Left lung (tissue), 10 donors: ENCODE results near the gene CACNA1D. TPM values are rescaled to one million over a fixed set of nuclear protein-coding genes. Genes with fewer than 3 reads are reported as not detected.

Experiments
- ATAC-seq: fragments of 200-7000 bp; cut with Tn5 transposase; one replicate; pipeline ENCODE4 v1.9.1; 2020; ENCODE audit warnings: moderate library complexity
- DNase-seq, 4 donors: peaks; one replicate each; pipeline ENCODE4 v3.0.0-alpha.2; 2013 to 2020
- H3K27ac ChIP-seq, 2 donors: fragments of 200-600 bp; sonication (generic) in 1 of 2; one replicate each; pipeline versions ENCODE4 v1.5.0 to v1.8.0; 2020 to 2021
- H3K27me3 ChIP-seq, 2 donors: fragments of 200-600 bp; sonication (generic) in 1 of 2; one replicate each; pipeline versions ENCODE4 v1.5.0 to v1.8.0; 2020 to 2021
- H3K36me3 ChIP-seq, 2 donors: fragments of 200-600 bp; sonication (generic) in 1 of 2; one replicate each; pipeline versions ENCODE4 v1.5.0 to v1.8.0; 2020 to 2021
- H3K4me1 ChIP-seq, 2 donors: fragments of 200-600 bp; one replicate each; pipeline ENCODE4 v1.8.0; 2021
- H3K4me3 ChIP-seq, 2 donors: fragments of 200-600 bp; sonication (generic) in 1 of 2; one replicate each; pipeline versions ENCODE4 v1.5.0 to v1.8.0; 2020 to 2021; ENCODE audit warnings: mild to moderate bottlenecking in 1 of 2
- H3K9me3 ChIP-seq, 2 donors: fragments of 200-600 bp; sonication (generic) in 1 of 2; one replicate each; pipeline versions ENCODE4 v1.5.0 to v1.8.0; 2020 to 2021
- intact Hi-C, 2 donors: fragments of 100-400 bp; cut with DNase I; formaldehyde crosslinking; loops; one replicate each; pipeline versions ENCODE4 v1.11.2 to v1.14.2; 2022
- polyA plus RNA-seq, 6 donors: library from polyadenylated mRNA; unstranded; fragments of 120-200 nt; gene quantifications; one replicate each; pipeline ENCODE4 v1.2.1, GENCODE V29; 2013; ENCODE audit not compliant: insufficient read length in 6 of 6
- total RNA-seq, 2 donors: library from RNA; stranded (reverse); fragmentation: NEBNext Ultra II Directional; extraction: Animal tissue kit (Norgen Biotek cat#: 25700); gene quantifications; one replicate each; pipeline ENCODE4 v1.2.1, GENCODE V29; 2021
- TF ChIP-seq, protein P1 (sequence below), 2 donors: fragments of 200-600 bp; sonication (generic) in 1 of 2; IDR thresholded peaks; one replicate each; pipeline versions ENCODE4 v1.5.0 to v1.8.0; 2021; ENCODE audit warnings: antibody characterized with exemption in 2 of 2
- donor health status: DM: no; HTN: yes; CAD: no.
- donor health status: DM: no; HTN: no; CAD: no.

CACNA1D gene
- total and polyA plus RNA-seq, 8 donors: 32.6 to 78.2 (median 56.2) TPM

DNA sequence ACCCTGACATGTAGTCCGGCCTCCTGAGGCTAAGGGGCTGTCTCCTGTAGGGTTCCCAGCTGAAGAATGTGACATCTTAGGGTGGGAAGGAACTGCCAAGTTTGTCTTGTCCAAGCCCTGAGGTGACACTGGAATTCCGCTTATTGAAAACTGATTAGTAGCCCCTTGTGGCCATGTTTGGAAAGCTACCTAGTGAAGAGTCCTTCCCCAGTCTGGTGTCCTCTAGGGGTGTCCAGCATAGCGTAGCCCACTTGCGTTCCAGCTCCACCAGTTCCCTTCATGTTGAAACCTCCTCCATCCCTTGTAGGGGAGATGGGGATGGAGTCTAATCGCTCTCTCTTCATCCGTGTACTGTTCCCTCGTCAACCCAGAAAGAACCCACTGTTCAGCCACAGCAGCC, 272.3 kb downstream of the CACNA1D start:
- H3K27ac ChIP-seq: no peak overlapping the region
- ATAC-seq (no peak), DNase-seq (no peak)
- no peaks in the 10 kb centered on the region for H3K4me1 ChIP-seq
- H3K27me3 ChIP-seq: no peaks in the 10 kb centered on the region
- no peaks in the 10 kb centered on the region for H3K36me3 ChIP-seq
- TF ChIP-seq, protein P1, sequence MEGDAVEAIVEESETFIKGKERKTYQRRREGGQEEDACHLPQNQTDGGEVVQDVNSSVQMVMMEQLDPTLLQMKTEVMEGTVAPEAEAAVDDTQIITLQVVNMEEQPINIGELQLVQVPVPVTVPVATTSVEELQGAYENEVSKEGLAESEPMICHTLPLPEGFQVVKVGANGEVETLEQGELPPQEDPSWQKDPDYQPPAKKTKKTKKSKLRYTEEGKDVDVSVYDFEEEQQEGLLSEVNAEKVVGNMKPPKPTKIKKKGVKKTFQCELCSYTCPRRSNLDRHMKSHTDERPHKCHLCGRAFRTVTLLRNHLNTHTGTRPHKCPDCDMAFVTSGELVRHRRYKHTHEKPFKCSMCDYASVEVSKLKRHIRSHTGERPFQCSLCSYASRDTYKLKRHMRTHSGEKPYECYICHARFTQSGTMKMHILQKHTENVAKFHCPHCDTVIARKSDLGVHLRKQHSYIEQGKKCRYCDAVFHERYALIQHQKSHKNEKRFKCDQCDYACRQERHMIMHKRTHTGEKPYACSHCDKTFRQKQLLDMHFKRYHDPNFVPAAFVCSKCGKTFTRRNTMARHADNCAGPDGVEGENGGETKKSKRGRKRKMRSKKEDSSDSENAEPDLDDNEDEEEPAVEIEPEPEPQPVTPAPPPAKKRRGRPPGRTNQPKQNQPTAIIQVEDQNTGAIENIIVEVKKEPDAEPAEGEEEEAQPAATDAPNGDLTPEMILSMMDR (IDR thresholded peaks at IDR 0.05): no peak
- H3K4me3 ChIP-seq: no peak overlapping the region
- intact Hi-C loops: no loop called here
- H3K9me3 ChIP-seq: no peaks in the 10 kb centered on the region

DNA sequence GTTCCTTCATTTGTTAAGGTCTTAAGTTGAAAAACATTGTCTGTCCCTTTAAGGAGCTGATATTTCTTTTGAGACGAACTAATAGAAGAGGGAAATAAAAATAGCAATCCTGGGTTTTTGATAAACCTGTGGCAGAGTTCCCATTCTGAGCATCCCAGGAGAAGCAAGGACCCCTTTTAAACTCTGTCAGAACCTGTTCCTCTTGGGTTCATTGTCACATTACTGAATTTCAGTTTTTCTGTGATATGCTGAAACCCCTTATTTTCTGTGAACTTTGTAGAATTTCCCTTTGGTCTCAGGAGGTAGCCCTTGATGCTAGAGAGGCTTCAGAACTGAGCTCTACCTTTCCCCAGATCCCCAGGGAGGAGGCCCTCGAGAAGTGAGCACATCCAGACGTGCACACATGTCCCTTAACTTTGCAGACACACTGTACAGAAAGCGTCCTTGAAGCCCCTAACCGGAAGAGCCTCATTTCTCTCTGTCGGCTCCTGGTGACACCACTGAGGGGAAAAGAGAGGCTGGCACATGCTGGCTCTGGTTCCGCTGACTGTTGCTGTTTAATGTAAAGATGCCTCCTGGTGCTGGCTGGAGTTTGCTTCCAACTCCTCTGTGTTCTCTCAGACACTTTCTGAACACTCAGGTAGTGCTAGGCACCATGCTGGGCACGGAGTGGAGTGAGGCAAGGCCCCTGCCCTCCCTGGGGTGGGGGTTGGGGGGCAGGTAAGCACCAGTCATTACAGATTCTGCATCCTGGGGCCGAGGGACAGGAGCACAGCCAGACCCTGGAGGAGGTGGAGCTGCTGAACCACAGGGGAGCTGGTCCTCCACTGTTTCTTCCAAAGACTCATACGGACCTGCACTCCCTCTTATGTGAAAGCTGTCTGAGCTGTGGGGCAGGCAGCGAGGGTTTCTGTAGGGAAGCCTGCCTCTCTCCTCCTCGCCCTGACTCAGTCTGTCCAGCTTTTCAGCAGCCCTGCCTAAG, 274.4 kb downstream of the CACNA1D start:
- intact Hi-C loops: no loop called here
- H3K36me3 ChIP-seq: no peaks in the 10 kb centered on the region

DNA sequence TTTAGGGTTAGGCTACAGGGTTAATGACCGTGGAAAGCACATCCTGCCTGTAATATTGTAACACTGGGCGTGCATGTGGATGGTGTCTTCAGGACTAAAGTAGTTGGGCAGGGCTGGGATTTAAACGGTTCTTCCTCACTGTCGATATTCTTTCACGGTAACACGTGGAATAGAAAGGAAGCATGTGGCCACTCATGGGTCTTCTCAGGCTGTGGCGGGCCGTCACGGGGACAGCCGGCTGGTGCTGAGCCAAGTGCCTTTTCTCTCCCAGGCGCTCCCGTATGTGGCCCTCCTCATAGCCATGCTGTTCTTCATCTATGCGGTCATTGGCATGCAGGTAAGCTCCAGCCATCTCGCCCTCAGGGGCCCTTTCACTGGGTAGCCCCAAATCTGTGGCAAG, 278.2 kb downstream of the CACNA1D start:
- Histone ChIP-seq H3K27ac (no peak overlapping the region), H3K4me1 (peaks cover 0 to 4% of the 10 kb centered on the region in 2 donors), H3K9me3 (no peaks in the 10 kb centered on the region), H3K4me3 (no peak overlapping the region), H3K27me3 (no peaks in the 10 kb centered on the region), H3K36me3 (no peaks in the 10 kb centered on the region)
- intact Hi-C loops: no loop called here
- ATAC-seq (no peak), DNase-seq (no peak)
- TF ChIP-seq, protein P1 (IDR thresholded peaks at IDR 0.05): no peak

More for the DNA sequence above, 274.4 kb downstream of the CACNA1D start:
- TF ChIP-seq, protein P1 (IDR thresholded peaks at IDR 0.05): no peak
- H3K4me1 ChIP-seq: peaks cover 0 to 4% of the 10 kb centered on the region in 2 donors
- DNase-seq: no peak
- no peak overlapping the region for H3K4me3 ChIP-seq
- no peak overlapping the region for H3K27ac ChIP-seq
- no peaks in the 10 kb centered on the region for H3K9me3 ChIP-seq
- H3K27me3 ChIP-seq: no peaks in the 10 kb centered on the region
- ATAC-seq: no peak

DNA sequence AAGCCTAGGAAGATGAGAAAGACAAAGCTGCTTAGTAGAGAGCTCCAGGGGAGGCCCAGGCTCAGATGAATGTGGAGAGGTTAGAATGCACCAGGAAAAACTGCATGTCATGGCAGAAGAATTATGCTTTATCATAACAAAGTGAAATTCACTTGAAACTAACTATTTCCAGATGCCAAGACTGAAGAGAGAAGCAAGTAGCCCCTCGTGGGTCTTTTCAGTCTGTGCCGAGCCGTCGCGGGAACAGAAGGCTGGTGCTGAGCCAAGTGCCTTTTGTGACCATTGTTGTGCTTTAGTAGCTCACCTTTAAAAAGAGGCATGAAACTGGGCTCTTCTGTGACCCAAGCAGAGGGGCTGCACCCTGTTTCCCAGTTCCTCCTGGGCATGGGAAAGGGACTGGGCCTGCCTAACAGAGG, 278.6 kb downstream of the CACNA1D start:
- H3K27me3 ChIP-seq: no peaks in the 10 kb centered on the region
- DNase-seq (no peak), ATAC-seq (peak; percentile 5)
- H3K36me3 ChIP-seq: no peaks in the 10 kb centered on the region
- no peak overlapping the region for H3K4me3 ChIP-seq
- no peaks in the 10 kb centered on the region for H3K9me3 ChIP-seq
- TF ChIP-seq, protein P1 (IDR thresholded peaks at IDR 0.05): no peak
- intact Hi-C loops: no loop called here
- H3K4me1 ChIP-seq: peaks cover 0 to 4% of the 10 kb centered on the region in 2 donors
- peak overlapping the region in 1 of 2 donors; percentile 20 for H3K27ac ChIP-seq

DNA sequence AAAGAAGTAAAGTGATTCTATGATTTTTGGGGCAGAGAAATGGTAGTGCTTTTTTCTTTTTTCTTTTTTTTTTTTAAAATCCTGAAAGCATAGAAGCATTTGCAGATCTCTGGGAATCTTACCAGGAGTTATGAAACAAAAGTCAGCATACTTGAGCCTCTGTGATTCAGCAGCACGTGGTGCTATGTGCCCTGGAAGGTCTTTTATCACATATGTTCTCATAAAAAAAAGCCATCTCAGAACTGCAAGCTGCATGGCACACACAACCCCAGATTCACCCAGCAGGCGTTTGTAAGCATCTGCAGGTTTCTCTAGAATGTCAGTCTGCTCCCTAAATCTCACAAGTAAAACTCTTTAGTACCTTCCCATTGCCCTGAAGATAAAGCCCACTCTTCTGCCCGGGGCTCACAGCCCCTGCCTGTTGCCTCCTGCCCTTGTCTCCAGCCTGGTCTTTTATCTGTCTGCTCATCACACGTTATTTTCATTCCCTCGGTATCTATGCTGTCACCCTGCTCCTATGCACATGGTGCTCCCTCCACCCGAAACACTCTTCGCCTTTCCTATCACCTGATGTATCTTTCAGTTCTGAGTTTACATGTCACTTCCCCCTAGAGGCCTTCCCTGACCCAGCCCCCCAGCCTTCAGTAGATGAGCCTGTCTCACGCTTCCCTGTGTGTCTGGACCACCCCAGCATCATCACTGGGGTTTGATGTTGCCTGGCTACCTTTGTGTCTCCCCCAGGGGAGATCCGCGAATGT, 279.4 kb downstream of the CACNA1D start:
- H3K4me1 ChIP-seq: peaks cover 0 to 4% of the 10 kb centered on the region in 2 donors
- TF ChIP-seq, protein P1 (IDR thresholded peaks at IDR 0.05): no peak
- peak in 2 of 4 donors; percentile 51 to 58 for DNase-seq
- intact Hi-C loops: no loop called here
- peak; percentile 80 for ATAC-seq
- H3K9me3 ChIP-seq: no peaks in the 10 kb centered on the region
- no peaks in the 10 kb centered on the region for H3K36me3 ChIP-seq
- H3K27me3 ChIP-seq: no peaks in the 10 kb centered on the region
- peak overlapping the region; percentile 20 to 30 for H3K27ac ChIP-seq
- H3K4me3 ChIP-seq: no peak overlapping the region
